ENCODE measurements around the gene RHCE. TPM values are rescaled to one million over a fixed set of nuclear protein-coding genes. Genes with fewer than 3 reads are reported as not detected.
"Not testable (repeated sequence)": the region's sequence is repeated elsewhere in the genome, so short reads cannot be mapped to it uniquely, and the experiment has no call there.

Gene RHCE
- total and polyA plus RNA-seq, 2 donors, result 0.59 to 1.0 TPM

DNA sequence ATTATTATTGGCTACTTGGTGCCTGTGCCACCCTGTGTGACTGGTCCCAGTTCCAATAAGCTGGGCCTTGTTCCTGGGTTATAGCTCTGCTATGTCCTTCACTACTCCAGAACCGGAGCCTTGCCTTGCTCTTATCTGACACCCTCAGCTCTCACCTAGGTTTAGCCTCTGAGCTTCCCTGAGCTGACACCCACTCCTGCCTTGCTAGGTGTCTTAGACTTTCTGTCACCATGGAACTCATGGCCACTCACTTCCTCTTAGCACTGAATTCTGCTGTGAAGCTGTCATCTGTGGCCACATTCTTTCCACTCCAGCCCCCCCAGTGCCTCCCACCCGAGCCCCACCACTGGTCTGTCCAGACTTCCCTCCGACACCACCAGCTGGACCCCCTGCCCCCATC lies 30.9 kb downstream of the RHCE start:
- H3K27me3 ChIP-seq (ENCODE audit: control insufficient read depth in 2 of 2, insufficient read depth in 1 of 2, low read length in 1 of 2); H3K4me1 ChIP-seq (ENCODE audit: control insufficient read depth in 2 of 2, insufficient read depth in 2 of 2, low read length in 2 of 2); H3K27ac ChIP-seq (ENCODE audit: low read depth in 1 of 2, low read length in 1 of 2); H3K9me3 ChIP-seq (ENCODE audit: control insufficient read depth in 2 of 2, insufficient read depth in 1 of 2, low read length in 1 of 2); H3K36me3 ChIP-seq (ENCODE audit: control insufficient read depth in 2 of 2, insufficient read depth in 2 of 2, low read length in 1 of 2); DNase-seq (ENCODE audit: low read depth in 6 of 9, low spot score in 9 of 9); H3K4me3 ChIP-seq (ENCODE audit: low read length in 2 of 2): not testable (repeated sequence)
- 65% methylated on average over 3 of the region's 3 CpGs for WGBS

DNA sequence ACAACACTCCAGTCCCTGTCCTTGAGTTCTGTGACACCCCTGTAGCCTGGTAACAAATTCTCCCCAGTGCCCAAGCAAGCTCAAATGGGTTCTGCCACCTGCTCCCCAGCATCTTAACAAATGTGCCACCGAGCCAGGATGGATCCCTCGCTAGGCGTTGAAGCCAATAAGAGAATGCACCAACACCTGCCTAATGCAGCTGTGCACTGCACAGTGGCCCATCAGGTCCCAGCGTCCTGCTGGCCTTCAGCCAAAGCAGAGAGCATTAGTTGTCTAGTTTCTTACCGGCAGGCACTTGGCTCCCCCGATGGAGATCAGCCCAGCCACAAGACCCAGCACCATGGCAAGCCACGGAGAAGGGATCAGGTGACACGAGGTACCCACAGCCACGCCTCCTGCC lies 31.9 kb downstream of the RHCE start:
- H3K4me3 ChIP-seq (ENCODE audit: low read length in 2 of 2); H3K27ac ChIP-seq (ENCODE audit: low read depth in 1 of 2, low read length in 1 of 2); H3K27me3 ChIP-seq (ENCODE audit: control insufficient read depth in 2 of 2, insufficient read depth in 1 of 2, low read length in 1 of 2); DNase-seq (ENCODE audit: low read depth in 6 of 9, low spot score in 9 of 9); H3K9me3 ChIP-seq (ENCODE audit: control insufficient read depth in 2 of 2, insufficient read depth in 1 of 2, low read length in 1 of 2); H3K4me1 ChIP-seq (ENCODE audit: control insufficient read depth in 2 of 2, insufficient read depth in 2 of 2, low read length in 2 of 2); H3K36me3 ChIP-seq (ENCODE audit: control insufficient read depth in 2 of 2, insufficient read depth in 2 of 2, low read length in 1 of 2): not testable (repeated sequence)
- WGBS, result 84% methylated on average over 8 of the region's 9 CpGs

DNA sequence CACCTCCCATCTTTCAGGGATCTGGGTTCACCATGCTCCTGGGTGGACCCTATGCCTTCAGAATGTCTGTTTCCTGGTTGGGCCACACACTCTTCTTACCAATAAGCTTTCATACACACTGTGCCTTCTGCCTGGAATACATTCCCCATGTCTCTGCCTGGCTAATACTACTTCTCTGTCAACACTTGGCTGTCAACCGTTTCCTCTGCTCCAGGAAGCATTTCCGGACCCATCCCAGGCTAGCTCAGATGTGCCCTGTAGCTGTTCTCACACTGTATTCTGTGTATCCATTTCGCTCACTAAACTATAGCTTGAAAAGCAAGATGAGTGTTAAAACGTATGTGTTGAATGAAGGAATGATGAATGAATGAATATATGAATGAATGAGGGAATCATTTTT lies 33.5 kb downstream of the RHCE start:
- H3K36me3 ChIP-seq (ENCODE audit: control insufficient read depth in 2 of 2, insufficient read depth in 2 of 2, low read length in 1 of 2); H3K27ac ChIP-seq (ENCODE audit: low read depth in 1 of 2, low read length in 1 of 2); H3K9me3 ChIP-seq (ENCODE audit: control insufficient read depth in 2 of 2, insufficient read depth in 1 of 2, low read length in 1 of 2); H3K4me3 ChIP-seq (ENCODE audit: low read length in 2 of 2); DNase-seq (ENCODE audit: low read depth in 6 of 9, low spot score in 9 of 9); H3K27me3 ChIP-seq (ENCODE audit: control insufficient read depth in 2 of 2, insufficient read depth in 1 of 2, low read length in 1 of 2); H3K4me1 ChIP-seq (ENCODE audit: control insufficient read depth in 2 of 2, insufficient read depth in 2 of 2, low read length in 2 of 2): not testable (repeated sequence)
- WGBS, result 96% methylated on average over 4 of the region's 4 CpGs

DNA sequence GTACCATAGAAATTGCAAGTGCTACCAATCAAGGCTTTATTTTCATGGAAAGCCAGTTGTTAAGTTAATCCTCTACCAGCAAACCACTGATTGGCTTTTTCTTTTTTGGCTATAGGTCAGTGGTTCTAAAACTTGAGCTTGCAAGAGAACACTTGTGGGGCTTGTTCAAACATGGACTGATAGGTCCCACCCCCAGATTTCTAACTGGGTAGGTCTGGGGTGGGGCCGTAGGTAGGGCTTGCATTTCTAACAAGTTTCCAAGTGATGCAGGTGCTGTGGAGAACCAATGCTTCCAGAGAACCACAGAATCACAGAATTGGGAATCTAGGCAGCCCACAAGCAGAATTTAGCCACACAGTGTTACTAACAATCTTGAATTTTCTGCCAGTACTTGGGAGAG lies 36.8 kb downstream of the RHCE start:
- DNase-seq (ENCODE audit: low read depth in 6 of 9, low spot score in 9 of 9), result not testable (repeated sequence)
- no CpG with 5 or more reads among the region's 1 CpG for WGBS

DNA sequence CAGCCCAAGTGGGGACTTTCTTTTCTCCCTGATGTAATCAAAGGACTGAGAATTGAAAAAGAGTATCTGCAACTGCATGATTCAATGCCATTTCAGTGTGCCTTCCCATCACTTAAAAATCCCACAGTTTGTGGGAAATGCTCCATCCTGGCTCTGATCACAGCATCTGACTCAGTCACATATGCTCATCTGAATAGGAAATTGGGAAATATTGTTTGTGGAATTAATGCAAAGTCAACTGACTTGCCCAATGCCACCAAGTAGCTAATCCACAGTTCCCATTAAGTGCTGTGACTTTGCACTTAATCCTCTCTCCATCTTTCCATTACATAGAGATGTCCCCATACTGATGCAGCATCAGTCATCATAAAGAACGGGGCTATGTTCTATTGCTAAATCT lies 37.5 kb downstream of the RHCE start:
- WGBS, result 96% methylated on average over 1 of the region's 1 CpG
- not testable (repeated sequence) for H3K9me3 ChIP-seq (ENCODE audit: control insufficient read depth in 2 of 2, insufficient read depth in 1 of 2, low read length in 1 of 2); DNase-seq (ENCODE audit: low read depth in 6 of 9, low spot score in 9 of 9); H3K36me3 ChIP-seq (ENCODE audit: control insufficient read depth in 2 of 2, insufficient read depth in 2 of 2, low read length in 1 of 2); H3K27me3 ChIP-seq (ENCODE audit: control insufficient read depth in 2 of 2, insufficient read depth in 1 of 2, low read length in 1 of 2); H3K4me3 ChIP-seq (ENCODE audit: low read length in 2 of 2); H3K4me1 ChIP-seq (ENCODE audit: control insufficient read depth in 2 of 2, insufficient read depth in 2 of 2, low read length in 2 of 2); H3K27ac ChIP-seq (ENCODE audit: low read depth in 1 of 2, low read length in 1 of 2)

More for the DNA sequence above, 36.8 kb downstream of the RHCE start:
- not testable (repeated sequence) for H3K27ac ChIP-seq (ENCODE audit: low read depth in 1 of 2, low read length in 1 of 2); H3K4me1 ChIP-seq (ENCODE audit: control insufficient read depth in 2 of 2, insufficient read depth in 2 of 2, low read length in 2 of 2); H3K36me3 ChIP-seq (ENCODE audit: control insufficient read depth in 2 of 2, insufficient read depth in 2 of 2, low read length in 1 of 2); H3K4me3 ChIP-seq (ENCODE audit: low read length in 2 of 2); H3K9me3 ChIP-seq (ENCODE audit: control insufficient read depth in 2 of 2, insufficient read depth in 1 of 2, low read length in 1 of 2); H3K27me3 ChIP-seq (ENCODE audit: control insufficient read depth in 2 of 2, insufficient read depth in 1 of 2, low read length in 1 of 2)

DNA sequence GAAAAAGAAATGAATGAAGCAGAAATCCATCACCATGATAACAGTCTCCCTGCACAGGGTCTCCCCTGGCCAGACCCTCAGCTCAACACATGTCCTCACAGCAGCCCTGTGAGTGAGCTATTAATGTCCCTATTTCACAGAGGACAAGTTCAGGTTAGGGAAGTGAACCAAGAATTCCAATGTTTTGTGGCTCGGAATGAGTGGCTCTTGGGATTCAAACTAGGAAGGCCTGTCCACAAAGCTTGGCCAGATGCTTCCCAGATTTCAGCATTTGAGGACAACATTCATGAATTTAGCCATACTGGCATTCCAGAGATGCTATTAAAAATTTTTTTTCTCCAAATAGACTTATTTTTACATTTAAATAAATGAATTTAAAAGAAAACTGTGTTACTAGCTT lies 38.1 kb downstream of the RHCE start:
- H3K4me1 ChIP-seq (ENCODE audit: control insufficient read depth in 2 of 2, insufficient read depth in 2 of 2, low read length in 2 of 2); H3K4me3 ChIP-seq (ENCODE audit: low read length in 2 of 2); H3K9me3 ChIP-seq (ENCODE audit: control insufficient read depth in 2 of 2, insufficient read depth in 1 of 2, low read length in 1 of 2); DNase-seq (ENCODE audit: low read depth in 6 of 9, low spot score in 9 of 9); H3K27me3 ChIP-seq (ENCODE audit: control insufficient read depth in 2 of 2, insufficient read depth in 1 of 2, low read length in 1 of 2); H3K27ac ChIP-seq (ENCODE audit: low read depth in 1 of 2, low read length in 1 of 2); H3K36me3 ChIP-seq (ENCODE audit: control insufficient read depth in 2 of 2, insufficient read depth in 2 of 2, low read length in 1 of 2): not testable (repeated sequence)
- 100% methylated on average over 1 of the region's 1 CpG for WGBS

DNA sequence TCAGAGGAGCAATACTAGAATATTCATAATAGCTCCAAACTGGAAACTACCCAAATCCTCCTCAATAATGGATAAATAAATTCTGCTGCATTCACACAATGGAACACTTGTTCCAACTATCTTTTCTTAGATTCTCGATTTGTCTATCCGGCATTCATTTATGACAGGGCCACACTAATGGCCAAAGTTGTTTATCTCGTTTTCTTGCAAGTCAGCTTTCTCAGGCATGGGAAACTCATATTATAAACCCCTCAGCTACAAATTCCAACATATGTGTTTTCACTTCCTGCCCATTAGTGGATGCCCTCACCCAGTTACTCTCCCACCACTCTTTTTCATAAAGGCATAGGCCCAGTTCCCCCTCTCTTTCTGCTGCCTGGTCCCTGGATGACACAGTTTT lies 42.3 kb downstream of the RHCE start:
- H3K4me1 ChIP-seq (ENCODE audit: control insufficient read depth in 2 of 2, insufficient read depth in 2 of 2, low read length in 2 of 2); H3K9me3 ChIP-seq (ENCODE audit: control insufficient read depth in 2 of 2, insufficient read depth in 1 of 2, low read length in 1 of 2); H3K36me3 ChIP-seq (ENCODE audit: control insufficient read depth in 2 of 2, insufficient read depth in 2 of 2, low read length in 1 of 2); H3K27ac ChIP-seq (ENCODE audit: low read depth in 1 of 2, low read length in 1 of 2); DNase-seq (ENCODE audit: low read depth in 6 of 9, low spot score in 9 of 9); H3K27me3 ChIP-seq (ENCODE audit: control insufficient read depth in 2 of 2, insufficient read depth in 1 of 2, low read length in 1 of 2); H3K4me3 ChIP-seq (ENCODE audit: low read length in 2 of 2): not testable (repeated sequence)
- 98% methylated on average over 3 of the region's 3 CpGs for WGBS

DNA sequence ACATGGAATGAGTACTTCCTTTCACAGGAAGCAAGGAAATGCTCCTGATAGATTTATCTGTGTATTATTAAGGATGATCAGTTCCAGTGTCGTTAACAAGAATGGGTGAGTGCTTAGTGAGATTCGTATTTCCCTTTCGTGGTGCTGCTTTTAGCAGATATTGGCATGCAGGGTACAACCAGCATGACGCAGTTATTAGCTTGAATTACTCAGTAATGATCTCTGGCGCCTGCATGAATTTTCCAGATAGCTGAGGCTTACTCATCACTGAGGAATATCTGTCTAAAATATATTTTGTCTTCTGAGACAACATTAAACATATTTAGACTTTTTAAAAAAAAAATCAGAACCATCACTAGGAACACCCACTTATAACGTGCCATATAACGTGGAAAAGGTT lies 48.9 kb downstream of the RHCE start:
- DNase-seq (ENCODE audit: low read depth in 6 of 9, low spot score in 9 of 9); H3K9me3 ChIP-seq (ENCODE audit: control insufficient read depth in 2 of 2, insufficient read depth in 1 of 2, low read length in 1 of 2); H3K27me3 ChIP-seq (ENCODE audit: control insufficient read depth in 2 of 2, insufficient read depth in 1 of 2, low read length in 1 of 2); H3K27ac ChIP-seq (ENCODE audit: low read depth in 1 of 2, low read length in 1 of 2); H3K4me3 ChIP-seq (ENCODE audit: low read length in 2 of 2); H3K4me1 ChIP-seq (ENCODE audit: control insufficient read depth in 2 of 2, insufficient read depth in 2 of 2, low read length in 2 of 2); H3K36me3 ChIP-seq (ENCODE audit: control insufficient read depth in 2 of 2, insufficient read depth in 2 of 2, low read length in 1 of 2): not testable (repeated sequence)
- 94% methylated on average over 7 of the region's 7 CpGs for WGBS

DNA sequence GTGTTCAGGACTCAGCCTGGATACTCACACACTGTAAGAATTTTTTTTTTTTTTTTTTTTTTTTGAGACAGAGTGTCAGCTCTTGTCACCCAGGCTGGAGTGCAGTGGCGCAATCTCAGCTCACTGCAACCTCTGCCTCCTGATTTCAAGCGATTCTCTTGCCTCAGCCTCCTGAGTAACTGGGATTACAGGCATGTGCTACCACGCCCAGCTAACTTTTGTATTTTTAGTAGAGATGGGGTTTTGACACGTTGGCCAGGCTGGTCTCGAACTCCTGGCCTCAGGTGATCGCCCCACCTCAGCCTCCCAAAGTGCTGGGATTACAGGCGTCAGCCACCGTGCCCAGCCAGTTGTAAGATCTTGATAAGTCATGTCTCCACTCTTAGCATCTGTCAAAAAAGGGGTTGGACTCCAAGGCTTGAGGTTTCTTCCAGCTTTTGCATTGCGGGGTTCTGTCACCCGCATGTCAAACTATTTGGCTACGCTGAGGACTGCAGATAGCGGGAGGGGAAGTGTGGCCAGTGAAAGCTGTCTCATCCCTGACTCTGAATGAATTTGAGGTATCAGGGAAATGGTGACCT lies 50.8 kb downstream of the RHCE start:
- not testable (repeated sequence) for H3K4me1 ChIP-seq (ENCODE audit: control insufficient read depth in 2 of 2, insufficient read depth in 2 of 2, low read length in 2 of 2); H3K9me3 ChIP-seq (ENCODE audit: control insufficient read depth in 2 of 2, insufficient read depth in 1 of 2, low read length in 1 of 2); H3K4me3 ChIP-seq (ENCODE audit: low read length in 2 of 2); H3K36me3 ChIP-seq (ENCODE audit: control insufficient read depth in 2 of 2, insufficient read depth in 2 of 2, low read length in 1 of 2); H3K27me3 ChIP-seq (ENCODE audit: control insufficient read depth in 2 of 2, insufficient read depth in 1 of 2, low read length in 1 of 2); DNase-seq (ENCODE audit: low read depth in 6 of 9, low spot score in 9 of 9); H3K27ac ChIP-seq (ENCODE audit: low read depth in 1 of 2, low read length in 1 of 2)
- WGBS, result 95% methylated on average over 12 of the region's 12 CpGs

DNA sequence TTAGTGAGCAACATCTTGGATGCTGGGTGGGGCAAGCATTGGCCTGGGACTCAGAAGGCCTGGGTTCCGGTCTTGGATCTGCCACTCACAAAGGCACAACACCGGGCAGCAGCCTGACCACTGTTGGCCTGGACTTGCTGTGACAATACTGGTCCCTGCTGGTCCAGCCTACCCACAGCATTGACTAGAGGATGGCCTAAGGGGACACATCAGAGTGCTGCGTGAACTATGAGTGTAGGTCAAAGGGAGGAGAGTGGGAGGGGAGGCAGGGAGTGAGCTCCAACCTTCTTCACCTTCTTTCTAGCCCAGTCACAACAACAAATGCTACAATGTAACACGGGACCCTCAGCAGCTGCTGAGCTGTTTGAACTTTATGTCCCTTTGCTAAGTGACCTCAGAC lies 51.4 kb downstream of the RHCE start:
- no peaks in the 10 kb centered on the region for H3K4me1 ChIP-seq (ENCODE audit: control insufficient read depth in 2 of 2, insufficient read depth in 2 of 2, low read length in 2 of 2)
- no peak for DNase-seq (ENCODE audit: low read depth in 6 of 9, low spot score in 9 of 9)
- WGBS, result 96% methylated on average over 4 of the region's 4 CpGs

More for the DNA sequence above, 51.4 kb downstream of the RHCE start:
- no peak overlapping the region for H3K27ac ChIP-seq (ENCODE audit: low read depth in 1 of 2, low read length in 1 of 2)
- no peaks in the 10 kb centered on the region for H3K9me3 ChIP-seq (ENCODE audit: control insufficient read depth in 2 of 2, insufficient read depth in 1 of 2, low read length in 1 of 2)
- H3K36me3 ChIP-seq (ENCODE audit: control insufficient read depth in 2 of 2, insufficient read depth in 2 of 2, low read length in 1 of 2), result no peaks in the 10 kb centered on the region
- no peaks in the 10 kb centered on the region for H3K27me3 ChIP-seq (ENCODE audit: control insufficient read depth in 2 of 2, insufficient read depth in 1 of 2, low read length in 1 of 2)
- H3K4me3 ChIP-seq (ENCODE audit: low read length in 2 of 2), result no peak overlapping the region

Data from thymus (tissue), 11 donors.